MCF 10A (cell line): ENCODE measurements around the gene GGT6. TPM values are rescaled to one million over a fixed set of nuclear protein-coding genes. Genes with fewer than 3 reads are reported as not detected.

Experiments
- BruUV-seq: library from RNA; stranded (reverse); fragments of 400-500 nt; replicated peaks from 2 replicates; lab custom pipeline; 2021; lab: Mats Ljungman, UMichigan
- CTCF ChIA-PET: fragments of 300-600 bp; sonication (Branson Sonifier 250); formaldehyde crosslinking; extraction: SDS; loops from one replicate; lab custom pipeline; 2021; ENCODE audit warnings: antibody characterized with exemption, inconsistent platforms; lab: Yijun Ruan, JAX
- POLR2A ChIA-PET: fragments of 300-600, 350-650 bp; sonication (Branson Sonifier 250); formaldehyde crosslinking; extraction: SDS; loops from one replicate; lab custom pipeline; 2020; ENCODE audit warnings: antibody characterized with exemption, inconsistent platforms; lab: Yijun Ruan, JAX
- DNase-seq: peaks from one replicate; pipeline ENCODE4 v3.0.0-alpha.2; 2018; ENCODE audit not compliant: unreplicated experiment
- H3K27ac Mint-ChIP-seq: one replicate; pipeline ENCODE4 v1.8.0; 2022; ENCODE audit warnings: mild to moderate bottlenecking, low read depth, mixed read lengths; ENCODE audit not compliant: unreplicated experiment
- H3K27me3 Mint-ChIP-seq: one replicate; pipeline ENCODE4 v1.8.0; 2022; ENCODE audit warnings: mixed read lengths; ENCODE audit not compliant: insufficient read depth, unreplicated experiment
- H3K36me3 Mint-ChIP-seq: one replicate; pipeline ENCODE4 v1.8.0; 2022; ENCODE audit warnings: mild to moderate bottlenecking, moderate library complexity, mixed read lengths; ENCODE audit not compliant: insufficient read depth, unreplicated experiment
- H3K4me1 Mint-ChIP-seq: one replicate; pipeline ENCODE4 v1.8.0; 2022; ENCODE audit warnings: mixed read lengths; ENCODE audit not compliant: insufficient read depth, unreplicated experiment
- H3K4me3 Mint-ChIP-seq: one replicate; pipeline ENCODE4 v1.8.0; 2022; ENCODE audit warnings: mild to moderate bottlenecking, moderate library complexity, mixed read lengths; ENCODE audit not compliant: unreplicated experiment
- H3K9me3 Mint-ChIP-seq: one replicate; pipeline ENCODE4 v1.8.0; 2022; ENCODE audit warnings: mixed read lengths; ENCODE audit not compliant: unreplicated experiment
- intact Hi-C: fragments of 100-400 bp; cut with micrococcal nuclease; formaldehyde crosslinking; loops from 2 replicates; pipeline ENCODE4 v1.14.1; 2022
- total RNA-seq: library from RNA; stranded (reverse); gene quantifications from 2 replicates; pipeline ENCODE4 v1.2.3, GENCODE V29; 2022
- TF ChIP-seq, protein P1 (sequence below): fragments of 200-600 bp; IDR thresholded peaks from one replicate; pipeline ENCODE4 v1.8.0; 2022; ENCODE audit warnings: antibody characterized with exemption, mild to moderate bottlenecking; ENCODE audit not compliant: unreplicated experiment

Gene GGT6
- total RNA-seq, 1 experiment from 2014 or later, result not detected

DNA sequence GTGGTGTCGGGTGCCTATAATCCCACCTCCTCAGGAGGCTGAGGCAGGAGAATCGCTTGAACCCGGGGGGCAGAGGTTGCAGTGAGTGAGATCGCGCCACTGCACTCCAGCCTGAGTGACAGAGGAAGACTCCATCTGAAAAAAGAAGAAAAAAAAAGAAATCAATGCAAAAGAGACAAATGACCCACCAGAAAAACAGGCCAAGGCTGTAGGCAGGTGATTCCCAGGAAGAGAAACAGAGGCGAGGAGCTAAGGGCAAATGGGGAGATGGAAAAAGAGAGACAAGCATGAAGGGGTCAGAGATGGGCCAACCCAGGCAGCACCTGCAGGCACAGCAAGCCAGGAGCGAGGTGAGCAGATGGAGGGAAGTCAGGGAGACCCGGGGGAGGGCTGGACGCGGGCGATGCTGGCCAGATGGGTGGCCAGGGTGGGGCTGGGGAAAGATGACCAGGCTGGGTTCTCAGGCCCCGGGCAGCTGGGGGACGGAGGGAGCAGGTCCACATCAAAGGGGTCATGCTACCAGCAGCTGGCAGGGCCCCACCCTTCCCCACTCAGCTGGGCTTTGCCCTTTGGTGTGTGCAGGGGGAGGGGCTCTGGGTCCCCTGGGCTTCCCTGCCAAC lies 30.7 kb downstream of the GGT6 start:
- intact Hi-C loops, result no loop called here
- Mint-ChIP-seq H3K4me1 (peaks cover 5% of the 10 kb centered on the region), H3K36me3 (peaks cover 29% of the 10 kb centered on the region), H3K9me3 (no peaks in the 10 kb centered on the region), H3K27ac (no peak overlapping the region), H3K4me3 (no peak overlapping the region), H3K27me3 (peaks cover 43% of the 10 kb centered on the region)
- no peak for DNase-seq
- ChIA-PET POLR2A (no interaction called here), CTCF (interaction anchor here (0.7 kb wide), 1 partner anchor 36 kb away, joined by 3 read pairs; no protein-coding TSS in a partner anchor)
- TF ChIP-seq, protein P1, sequence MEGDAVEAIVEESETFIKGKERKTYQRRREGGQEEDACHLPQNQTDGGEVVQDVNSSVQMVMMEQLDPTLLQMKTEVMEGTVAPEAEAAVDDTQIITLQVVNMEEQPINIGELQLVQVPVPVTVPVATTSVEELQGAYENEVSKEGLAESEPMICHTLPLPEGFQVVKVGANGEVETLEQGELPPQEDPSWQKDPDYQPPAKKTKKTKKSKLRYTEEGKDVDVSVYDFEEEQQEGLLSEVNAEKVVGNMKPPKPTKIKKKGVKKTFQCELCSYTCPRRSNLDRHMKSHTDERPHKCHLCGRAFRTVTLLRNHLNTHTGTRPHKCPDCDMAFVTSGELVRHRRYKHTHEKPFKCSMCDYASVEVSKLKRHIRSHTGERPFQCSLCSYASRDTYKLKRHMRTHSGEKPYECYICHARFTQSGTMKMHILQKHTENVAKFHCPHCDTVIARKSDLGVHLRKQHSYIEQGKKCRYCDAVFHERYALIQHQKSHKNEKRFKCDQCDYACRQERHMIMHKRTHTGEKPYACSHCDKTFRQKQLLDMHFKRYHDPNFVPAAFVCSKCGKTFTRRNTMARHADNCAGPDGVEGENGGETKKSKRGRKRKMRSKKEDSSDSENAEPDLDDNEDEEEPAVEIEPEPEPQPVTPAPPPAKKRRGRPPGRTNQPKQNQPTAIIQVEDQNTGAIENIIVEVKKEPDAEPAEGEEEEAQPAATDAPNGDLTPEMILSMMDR, result no peak
- no TSS peak for BruUV-seq

DNA sequence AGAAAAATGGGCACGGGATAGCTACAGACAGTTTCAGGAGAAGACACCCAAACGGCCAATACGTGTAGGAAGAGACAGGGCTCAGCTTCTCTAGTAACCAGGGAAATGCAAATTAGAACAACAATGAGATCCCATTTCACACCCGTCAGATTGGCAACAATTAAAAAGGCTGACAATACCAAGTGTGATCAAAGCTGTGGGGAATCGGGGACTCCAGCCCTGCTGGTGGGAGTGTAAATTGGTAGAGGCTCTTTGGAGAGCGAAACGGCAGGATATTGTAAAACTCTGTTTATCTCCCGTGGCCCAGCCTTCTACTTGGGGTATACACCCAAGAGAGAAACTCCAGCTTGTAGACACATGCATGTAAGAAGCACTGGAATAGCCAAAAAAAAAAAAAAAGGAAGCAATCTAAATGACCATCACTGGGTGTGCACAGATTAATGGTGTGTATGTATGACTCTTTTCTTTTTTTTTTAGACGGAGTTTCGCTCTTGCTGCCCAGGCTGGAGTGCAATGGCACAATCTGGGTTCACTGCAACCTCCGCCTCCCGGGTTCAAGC lies 32.7 kb downstream of the GGT6 start:
- H3K27ac Mint-ChIP-seq, result no peak overlapping the region
- no peaks in the 10 kb centered on the region for H3K4me1 Mint-ChIP-seq
- peaks cover 43% of the 10 kb centered on the region for H3K27me3 Mint-ChIP-seq
- H3K36me3 Mint-ChIP-seq, result peaks cover 15% of the 10 kb centered on the region
- H3K9me3 Mint-ChIP-seq, result no peaks in the 10 kb centered on the region
- intact Hi-C loops, result no loop called here
- H3K4me3 Mint-ChIP-seq, result no peak overlapping the region
- DNase-seq, result no peak
- ChIA-PET CTCF (interaction anchor here (0.6 to 1.0 kb wide), 3 partner anchors 39 to 483 kb away, joined by 3 to 4 read pairs (median 3); no protein-coding TSS in a partner anchor), POLR2A (no interaction called here)
- no TSS peak for BruUV-seq
- TF ChIP-seq, protein P1, result no peak

DNA sequence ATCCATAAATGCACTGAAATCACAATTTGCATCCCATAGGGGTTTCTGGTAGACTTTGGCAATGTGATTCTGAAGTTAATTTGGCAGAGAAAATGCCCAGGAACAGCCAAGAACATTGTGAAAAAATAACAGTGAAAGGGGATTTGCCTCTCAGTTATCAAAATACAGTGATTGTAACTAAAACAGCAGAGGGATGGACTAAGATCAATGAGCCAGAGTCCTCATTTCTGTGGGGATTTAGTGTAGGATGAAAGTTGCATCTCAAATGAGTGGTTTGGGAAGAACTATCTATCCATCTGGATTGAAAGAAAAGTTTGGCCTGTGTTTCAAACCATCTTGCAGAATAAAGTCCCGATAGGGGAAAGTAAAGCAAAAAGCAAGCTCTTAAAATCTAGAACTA lies 33.2 kb downstream of the GGT6 start:
- Mint-ChIP-seq H3K36me3 (peaks cover 15% of the 10 kb centered on the region), H3K4me1 (no peaks in the 10 kb centered on the region), H3K9me3 (no peaks in the 10 kb centered on the region), H3K27me3 (peaks cover 38% of the 10 kb centered on the region), H3K4me3 (no peak overlapping the region), H3K27ac (no peak overlapping the region)
- DNase-seq, result no peak
- no TSS peak for BruUV-seq
- ChIA-PET POLR2A (no interaction called here), CTCF (interaction anchor here (0.6 to 1.0 kb wide), 3 partner anchors 40 to 483 kb away, joined by 3 to 4 read pairs (median 3); no protein-coding TSS in a partner anchor)
- TF ChIP-seq, protein P1, result no peak
- intact Hi-C loops, result no loop called here

DNA sequence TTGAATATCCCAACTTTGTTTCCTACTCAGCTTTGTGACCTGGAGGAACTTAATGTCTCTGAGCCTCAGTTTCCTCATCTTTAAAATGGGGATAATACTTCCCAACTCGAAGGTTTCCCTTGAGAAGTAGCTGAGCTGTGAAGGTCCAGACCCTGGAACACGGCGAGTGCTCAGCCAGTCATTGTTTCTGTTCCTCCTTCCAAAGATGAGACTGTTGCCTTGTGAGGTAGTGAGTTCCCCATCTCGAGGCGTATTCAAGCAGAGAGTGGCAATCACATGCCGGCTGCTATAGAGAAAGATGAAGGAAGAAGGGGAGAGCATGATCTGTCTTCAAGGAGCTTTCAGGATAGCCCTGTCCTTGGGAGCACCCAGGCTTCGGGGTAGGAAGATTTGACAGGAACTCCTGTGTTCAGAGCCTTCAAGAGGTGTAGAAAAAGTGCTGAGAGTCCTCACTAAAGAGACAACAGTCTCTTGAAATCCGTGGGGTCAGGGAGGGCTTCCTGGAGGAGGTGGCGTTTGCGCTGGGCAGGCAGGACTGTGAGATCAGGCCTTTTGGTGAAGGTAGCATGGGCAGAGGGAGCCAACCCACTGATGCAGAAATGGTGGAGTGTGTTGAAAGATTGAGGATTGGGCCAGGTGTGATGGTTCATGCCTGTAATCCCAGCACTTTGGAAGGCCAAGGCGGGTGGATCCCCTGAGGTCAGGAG lies 34.5 kb downstream of the GGT6 start:
- ChIA-PET POLR2A (interaction anchor here (1.7 kb wide), 1 partner anchor 11 kb away, joined by 7 read pairs; no protein-coding TSS in a partner anchor), CTCF (no interaction called here)
- Mint-ChIP-seq H3K4me1 (peaks cover 6% of the 10 kb centered on the region), H3K9me3 (no peaks in the 10 kb centered on the region), H3K27ac (no peak overlapping the region), H3K27me3 (peaks cover 31% of the 10 kb centered on the region), H3K4me3 (no peak overlapping the region), H3K36me3 (peaks cover 11% of the 10 kb centered on the region)
- TF ChIP-seq, protein P1, result no peak
- no peak for DNase-seq
- BruUV-seq, result no TSS peak
- intact Hi-C loops, result no loop called here
